ENCODE measurements around the gene KRTAP2-1. TPM values are rescaled to one million over a fixed set of nuclear protein-coding genes. Genes with fewer than 3 reads are reported as not detected.

KRTAP2-1 gene
- total RNA-seq, 4 donors from 2014 or later, result 20.1 to 128 (median 37.2) TPM; not detected in 1

GRCh38 chr17:40996829-40997228, 50.3 kb downstream of the KRTAP2-1 start:
- Histone ChIP-seq H3K4me1 (no peaks in the 10 kb centered on the region), H3K4me3 (no peak overlapping the region), H3K27ac (no peak overlapping the region), H3K9me3 (no peaks in the 10 kb centered on the region), H3K27me3 (no peaks in the 10 kb centered on the region), H3K36me3 (no peaks in the 10 kb centered on the region)
- 89% methylated on average over 4 of the region's 4 CpGs for WGBS
- no peak for TF ChIP-seq CTCF (IDR thresholded peaks at IDR 0.05)
- no peak for TF ChIP-seq EP300 (IDR thresholded peaks at IDR 0.05)
- TF ChIP-seq POLR2AphosphoS5 (IDR thresholded peaks at IDR 0.05), result no peak
- no peak for TF ChIP-seq POLR2A (IDR thresholded peaks at IDR 0.05)
- DNase-seq (ENCODE audit: low spot score in 2 of 2), result no peak

Other genes with a start within 250 kb of the KRTAP2-1 start
- gene KRT28, start 247.4 kb downstream of the KRTAP2-1 start, total RNA-seq, result 10 to 100 TPM in 2 of 4 donors, 1 to 10 TPM in 2; 1.0 to 32.0 (median 11.6) TPM
- 1,000 to 10,000 TPM; 3,788 to 5,963 (median 5,237) TPM for gene KRT10, start 224.7 kb downstream of the KRTAP2-1 start, total RNA-seq
- not detected for gene KRT12, start 180.1 kb downstream of the KRTAP2-1 start, total RNA-seq
- under 1 TPM in 1 of 4 donors, not detected in 3; 0.60 TPM for gene KRT20, start 162.1 kb downstream of the KRTAP2-1 start, total RNA-seq
- gene KRT23, start 109.7 kb downstream of the KRTAP2-1 start, total RNA-seq, result 100 to 1,000 TPM in 3 of 4 donors, 10 to 100 TPM in 1; 84.6 to 310 (median 217) TPM
- gene KRT39, start 80.4 kb downstream of the KRTAP2-1 start, total RNA-seq, result 10 to 100 TPM in 1 of 4 donors, 1 to 10 TPM in 1, not detected in 2; 2.5 to 13.3 TPM
- 10 to 100 TPM in 1 of 4 donors, 1 to 10 TPM in 1, under 1 TPM in 1, not detected in 1; 0.98 to 12.5 (median 3.9) TPM for gene KRT40, start 63.0 kb downstream of the KRTAP2-1 start, total RNA-seq
- gene KRTAP3-3, start 53.2 kb downstream of the KRTAP2-1 start, total RNA-seq, result 10 to 100 TPM in 1 of 4 donors, 1 to 10 TPM in 1, not detected in 2; 2.8 to 22.9 TPM
- gene KRTAP3-2, start 47.4 kb downstream of the KRTAP2-1 start, total RNA-seq, result 10 to 100 TPM in 2 of 4 donors, 1 to 10 TPM in 1, not detected in 1; 8.0 to 42.6 (median 23.7) TPM
- 10 to 100 TPM in 2 of 4 donors, 1 to 10 TPM in 1, not detected in 1; 5.6 to 95.2 (median 15.5) TPM for gene KRTAP3-1, start 38.2 kb downstream of the KRTAP2-1 start, total RNA-seq
- 100 to 1,000 TPM in 1 of 4 donors, 10 to 100 TPM in 2, 1 to 10 TPM in 1; 1.6 to 199 (median 40.4) TPM for gene KRTAP1-5, start 20.1 kb downstream of the KRTAP2-1 start, total RNA-seq
- 1 to 10 TPM in 1 of 4 donors, not detected in 3; 3.2 TPM for gene KRTAP1-4, start 17.1 kb downstream of the KRTAP2-1 start, total RNA-seq
- gene KRTAP1-3, start 12.4 kb downstream of the KRTAP2-1 start, total RNA-seq, result 100 to 1,000 TPM in 1 of 4 donors, 10 to 100 TPM in 2, not detected in 1; 10.7 to 140 (median 28.7) TPM
- gene KRTAP1-1, start 5.9 kb downstream of the KRTAP2-1 start, total RNA-seq, result 100 to 1,000 TPM in 1 of 4 donors, 10 to 100 TPM in 1, 1 to 10 TPM in 1, not detected in 1; 9.9 to 165 (median 46.0) TPM
- 10 to 100 TPM in 2 of 4 donors, 1 to 10 TPM in 1, not detected in 1; 8.2 to 41.6 (median 25.3) TPM for gene KRTAP2-2, start 7.9 kb upstream of the KRTAP2-1 start, total RNA-seq
- gene KRTAP2-3, start 12.8 kb upstream of the KRTAP2-1 start, total RNA-seq, result 10 to 100 TPM in 1 of 4 donors, under 1 TPM in 1, not detected in 2; 0.64 to 10.8 TPM
- gene KRTAP2-4, start 18.6 kb upstream of the KRTAP2-1 start, total RNA-seq, result 10 to 100 TPM in 2 of 4 donors, 1 to 10 TPM in 1, not detected in 1; 6.5 to 76.9 (median 13.4) TPM
- gene KRTAP4-7, start 36.8 kb upstream of the KRTAP2-1 start, total RNA-seq, result 10 to 100 TPM in 1 of 4 donors, 1 to 10 TPM in 2, not detected in 1; 7.9 to 50.0 (median 8.5) TPM
- 10 to 100 TPM in 2 of 4 donors, 1 to 10 TPM in 1, not detected in 1; 4.4 to 15.2 (median 13.6) TPM for gene KRTAP4-8, start 50.8 kb upstream of the KRTAP2-1 start, total RNA-seq
- gene KRTAP4-16, start 54.9 kb upstream of the KRTAP2-1 start, total RNA-seq, result not detected
- 10 to 100 TPM in 3 of 4 donors, not detected in 1; 10.1 to 58.8 (median 13.1) TPM for gene KRTAP4-9, start 58.1 kb upstream of the KRTAP2-1 start, total RNA-seq
- gene KRTAP4-11, start 71.1 kb upstream of the KRTAP2-1 start, total RNA-seq, result 10 to 100 TPM in 1 of 4 donors, 1 to 10 TPM in 2, not detected in 1; 4.3 to 23.4 (median 5.6) TPM
- 10 to 100 TPM in 1 of 4 donors, 1 to 10 TPM in 2, not detected in 1; 6.1 to 54.5 (median 8.3) TPM for gene KRTAP4-12, start 76.9 kb upstream of the KRTAP2-1 start, total RNA-seq
- 10 to 100 TPM in 2 of 4 donors, 1 to 10 TPM in 1, not detected in 1; 9.0 to 45.0 (median 13.0) TPM for gene KRTAP4-6, start 93.2 kb upstream of the KRTAP2-1 start, total RNA-seq
- 10 to 100 TPM in 1 of 4 donors, 1 to 10 TPM in 2, not detected in 1; 1.1 to 19.2 (median 2.2) TPM for gene KRTAP4-5, start 102.5 kb upstream of the KRTAP2-1 start, total RNA-seq
- gene KRTAP4-4, start 113.4 kb upstream of the KRTAP2-1 start, total RNA-seq, result 10 to 100 TPM in 2 of 4 donors, 1 to 10 TPM in 1, not detected in 1; 7.7 to 81.7 (median 24.6) TPM
- gene KRTAP4-3, start 120.9 kb upstream of the KRTAP2-1 start, total RNA-seq, result 10 to 100 TPM in 2 of 4 donors, 1 to 10 TPM in 1, not detected in 1; 9.0 to 35.4 (median 16.4) TPM
- gene KRTAP4-2, start 130.9 kb upstream of the KRTAP2-1 start, total RNA-seq, result 10 to 100 TPM in 3 of 4 donors, not detected in 1; 16.1 to 86.3 (median 16.3) TPM
- 10 to 100 TPM in 2 of 4 donors, 1 to 10 TPM in 1, not detected in 1; 4.2 to 51.7 (median 16.7) TPM for gene KRTAP4-1, start 137.6 kb upstream of the KRTAP2-1 start, total RNA-seq
- 1 to 10 TPM in 1 of 4 donors, not detected in 3; 1.1 TPM for gene KRTAP9-1, start 142.6 kb upstream of the KRTAP2-1 start, total RNA-seq
- gene KRTAP9-2, start 179.3 kb upstream of the KRTAP2-1 start, total RNA-seq, result 100 to 1,000 TPM in 1 of 4 donors, 10 to 100 TPM in 2, not detected in 1; 36.3 to 127 (median 60.8) TPM
- 100 to 1,000 TPM in 1 of 4 donors, 10 to 100 TPM in 2, not detected in 1; 29.0 to 178 (median 61.4) TPM for gene KRTAP9-3, start 185.1 kb upstream of the KRTAP2-1 start, total RNA-seq
- 10 to 100 TPM in 3 of 4 donors, not detected in 1; 27.1 to 89.8 (median 46.6) TPM for gene KRTAP9-8, start 190.7 kb upstream of the KRTAP2-1 start, total RNA-seq
- gene KRTAP9-4, start 202.4 kb upstream of the KRTAP2-1 start, total RNA-seq, result 100 to 1,000 TPM in 1 of 4 donors, 10 to 100 TPM in 2, not detected in 1; 18.8 to 103 (median 50.1) TPM
- gene KRTAP9-9, start 208.1 kb upstream of the KRTAP2-1 start, total RNA-seq, result 10 to 100 TPM in 3 of 4 donors, not detected in 1; 14.3 to 53.1 (median 23.9) TPM
- 1 to 10 TPM in 1 of 4 donors, under 1 TPM in 1, not detected in 2; 0.52 to 7.1 TPM for gene KRTAP9-6, start 218.1 kb upstream of the KRTAP2-1 start, total RNA-seq
- gene KRTAP9-7, start 228.4 kb upstream of the KRTAP2-1 start, total RNA-seq, result 10 to 100 TPM in 1 of 4 donors, 1 to 10 TPM in 1, not detected in 2; 10.0 to 20.3 TPM

Data from suprapubic skin (tissue), 4 donors.